ENCODE measurements around the gene GPI.

The GPI gene

GRCh38 chr19:34341935-34342680, 22.9 kb upstream of the GPI start:
- no peak for DNase-seq

GRCh38 chr19:34343751-34344150, 21.2 kb upstream of the GPI start:
- DNase-seq: no peak

GRCh38 chr19:34345947-34346351, 19.0 kb upstream of the GPI start:
- peak; percentile 7 for DNase-seq

GRCh38 chr19:34347561-34348165, 17.3 kb upstream of the GPI start:
- DNase-seq: no peak

GRCh38 chr19:34348899-34349487, 16.0 kb upstream of the GPI start:
- DNase-seq: no peak

- no peak for DNase-seq
These were observed 14.8 kb upstream of the GPI start for GRCh38 chr19:34350161-34350561.

GRCh38 chr19:34351382-34351826, 13.6 kb upstream of the GPI start:
- DNase-seq: no peak

- no peak for DNase-seq
These were observed 11.4 kb upstream of the GPI start for GRCh38 chr19:34353546-34353945.

GRCh38 chr19:34355201-34355600, 9.8 kb upstream of the GPI start:
- DNase-seq: no peak

GRCh38 chr19:34356875-34357274, 8.1 kb upstream of the GPI start:
- DNase-seq: no peak

- no peak for DNase-seq
These were observed 7.6 kb upstream of the GPI start for GRCh38 chr19:34357431-34357830.

GRCh38 chr19:34359140-34359953, 5.6 kb upstream of the GPI start:
- DNase-seq: peak; percentile 87

- DNase-seq: no peak
These were observed 5.1 kb upstream of the GPI start for GRCh38 chr19:34359954-34360315.

- no peak for DNase-seq
These were observed 4.6 kb upstream of the GPI start for GRCh38 chr19:34360354-34360909.

GRCh38 chr19:34362679-34363069, 2.3 kb upstream of the GPI start:
- DNase-seq: no peak

- no peak for DNase-seq
These were observed 1.9 kb upstream of the GPI start for GRCh38 chr19:34363094-34363493.

GRCh38 chr19:34363930-34364329, 1.1 kb upstream of the GPI start:
- no peak for DNase-seq

GRCh38 chr19:34364462-34364829, 550 bp upstream of the GPI start:
- DNase-seq: no peak

- no peak for DNase-seq
These were observed 736 bp downstream of the GPI start for GRCh38 chr19:34365463-34366401.

- DNase-seq: peak; percentile 11
These were observed 2.0 kb downstream of the GPI start for GRCh38 chr19:34366738-34367623.

- DNase-seq: no peak
These were observed 2.6 kb downstream of the GPI start for GRCh38 chr19:34367624-34367957.

Data from GOT3 (cell line).